Cardiac fibroblast (primary cell): Measurements from ENCODE around the gene SFMBT2.

Source experiments
- DNase-seq, 2 donors: peaks; one replicate each; pipeline versions ENCODE4 v3.0.0 to v3.0.0-alpha.2; 2010; ENCODE audit warnings: low read depth in 2 of 2
- H3K4me3 ChIP-seq, 2 donors: replicated peaks in 1 of 2; 1 replicate in 1 of 2; 2 replicates in 1 of 2; pipeline ENCODE4 v1.5.1; 2011; ENCODE audit warnings: low read depth in 2 of 2, low read length in 2 of 2, mild to moderate bottlenecking in 2 of 2, moderate library complexity in 1 of 2
- TF ChIP-seq, protein P1 (sequence below): IDR thresholded peaks from one replicate; pipeline ENCODE4 v1.5.1; 2011; ENCODE audit warnings: low read depth, mild to moderate bottlenecking, low read length, inconsistent platforms

SFMBT2 gene

DNA sequence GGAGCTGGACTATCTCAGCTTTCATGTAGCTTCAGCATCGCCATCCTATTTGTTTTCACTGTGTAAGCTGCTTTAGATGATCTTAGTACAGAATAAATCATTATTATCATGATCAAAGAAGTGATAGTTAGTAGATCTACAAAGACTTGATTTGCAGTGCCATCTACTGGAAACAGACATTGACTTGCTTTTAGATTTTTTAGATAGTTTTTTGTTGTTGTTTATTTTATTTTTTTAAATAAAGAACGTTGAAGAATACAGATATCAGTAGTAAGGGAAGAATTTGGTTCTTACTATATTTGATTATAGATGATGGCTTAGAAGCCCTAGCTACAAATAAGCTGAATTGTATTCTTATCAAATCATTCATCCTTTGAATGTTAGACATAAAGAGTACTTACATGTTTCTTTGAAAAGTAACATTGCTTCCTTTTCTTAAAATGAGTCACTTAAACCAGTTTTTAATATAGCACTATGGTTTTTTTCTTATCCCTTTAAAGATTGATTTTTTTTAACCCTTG, 6.3 kb upstream of the SFMBT2 start:
- no peak overlapping the region for H3K4me3 ChIP-seq
- TF ChIP-seq, protein P1, sequence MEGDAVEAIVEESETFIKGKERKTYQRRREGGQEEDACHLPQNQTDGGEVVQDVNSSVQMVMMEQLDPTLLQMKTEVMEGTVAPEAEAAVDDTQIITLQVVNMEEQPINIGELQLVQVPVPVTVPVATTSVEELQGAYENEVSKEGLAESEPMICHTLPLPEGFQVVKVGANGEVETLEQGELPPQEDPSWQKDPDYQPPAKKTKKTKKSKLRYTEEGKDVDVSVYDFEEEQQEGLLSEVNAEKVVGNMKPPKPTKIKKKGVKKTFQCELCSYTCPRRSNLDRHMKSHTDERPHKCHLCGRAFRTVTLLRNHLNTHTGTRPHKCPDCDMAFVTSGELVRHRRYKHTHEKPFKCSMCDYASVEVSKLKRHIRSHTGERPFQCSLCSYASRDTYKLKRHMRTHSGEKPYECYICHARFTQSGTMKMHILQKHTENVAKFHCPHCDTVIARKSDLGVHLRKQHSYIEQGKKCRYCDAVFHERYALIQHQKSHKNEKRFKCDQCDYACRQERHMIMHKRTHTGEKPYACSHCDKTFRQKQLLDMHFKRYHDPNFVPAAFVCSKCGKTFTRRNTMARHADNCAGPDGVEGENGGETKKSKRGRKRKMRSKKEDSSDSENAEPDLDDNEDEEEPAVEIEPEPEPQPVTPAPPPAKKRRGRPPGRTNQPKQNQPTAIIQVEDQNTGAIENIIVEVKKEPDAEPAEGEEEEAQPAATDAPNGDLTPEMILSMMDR = peak; percentile 12

GRCh38 chr10:7414766-7415165, 3.9 kb upstream of the SFMBT2 start:
- no peak for DNase-seq
- H3K4me3 ChIP-seq = no peak overlapping the region
- TF ChIP-seq, protein P1 = no peak

More for the DNA sequence above, 6.3 kb upstream of the SFMBT2 start:
- peak; percentile 64 to 65 for DNase-seq

DNA sequence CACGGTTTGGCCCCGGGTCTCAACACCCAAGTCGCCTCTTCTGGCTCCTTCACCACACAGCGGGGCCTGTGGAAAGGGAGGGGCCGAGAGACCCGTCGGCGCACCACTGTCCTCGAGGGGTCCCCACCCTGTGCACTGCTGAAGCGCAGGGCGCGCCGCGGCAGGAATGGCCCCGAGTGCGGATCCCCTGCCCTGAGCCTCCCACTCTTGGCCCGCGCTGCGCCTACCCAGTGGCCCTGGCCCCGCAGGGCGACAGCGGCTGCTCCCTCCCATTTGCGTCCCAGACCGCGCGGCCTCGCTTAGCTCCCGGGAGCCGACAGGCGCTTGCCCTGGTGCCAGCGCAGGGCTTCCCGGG, 2.1 kb upstream of the SFMBT2 start:
- TF ChIP-seq, protein P1 = no peak
- no peak overlapping the region for H3K4me3 ChIP-seq
- no peak for DNase-seq

- no peak for DNase-seq
- peak overlapping the region in 1 of 2 donors; percentile 15 for H3K4me3 ChIP-seq
These were observed 1.5 kb upstream of the SFMBT2 start for GRCh38 chr10:7412237-7412927.

GRCh38 chr10:7411671-7412128, 866 bp upstream of the SFMBT2 start:
- peak overlapping the region in 1 of 2 donors; percentile 80 for H3K4me3 ChIP-seq
- no peak for DNase-seq
- TF ChIP-seq, protein P1 = no peak

More at GRCh38 chr10:7412237-7412927, 1.5 kb upstream of the SFMBT2 start:
- TF ChIP-seq, protein P1 = no peak

- TF ChIP-seq, protein P1 = no peak
- peak overlapping the region; percentile 52 to 80 for H3K4me3 ChIP-seq
- no peak for DNase-seq
These were observed 453 bp downstream of the SFMBT2 start for GRCh38 chr10:7410301-7410861.
